SK-N-SH treated with all-trans-retinoic acid at 6 μM for 48 hours (cell line): Measurements from ENCODE around the gene TARBP1.

ENCODE experiments used
- BACH2 ChIP-seq: fragments of 250-450 bp; sonication (Bioruptor Pico); IDR thresholded peaks from 2 replicates; pipeline ENCODE4 v1.9.0; 2021; ENCODE audit warnings: mild to moderate bottlenecking, borderline replicate concordance
- PPARA ChIP-seq: fragments of 250-450 bp; sonication (Bioruptor Pico); IDR thresholded peaks from 2 replicates; pipeline ENCODE4 v1.5.0; 2020; ENCODE audit warnings: mild to moderate bottlenecking, borderline replicate concordance
- ZFP30 ChIP-seq: fragments of 450-650 bp; formaldehyde crosslinking; IDR thresholded peaks from 2 replicates; pipeline ENCODE4 v1.5.0; 2022; ENCODE audit warnings: mild to moderate bottlenecking, moderate library complexity
- ZNF70 ChIP-seq: fragments of 450-650 bp; formaldehyde crosslinking; IDR thresholded peaks from 2 replicates; pipeline ENCODE4 v1.5.0; 2020; ENCODE audit warnings: mild to moderate bottlenecking, moderate library complexity
- ZNF8 ChIP-seq: fragments of 450-650 bp; formaldehyde crosslinking; IDR thresholded peaks from 2 replicates; pipeline ENCODE4 v1.5.0; 2020; ENCODE audit warnings: mild to moderate bottlenecking, moderate library complexity
- TF ChIP-seq, protein P1 (sequence below): fragments of 250-450 bp; sonication (Bioruptor Pico); IDR thresholded peaks from 2 replicates; pipeline ENCODE4 v1.8.0; 2020; ENCODE audit warnings: mild to moderate bottlenecking, moderate library complexity, borderline replicate concordance
- TF ChIP-seq, protein P2 (sequence below): fragments of 250-450 bp; sonication (Bioruptor Pico); IDR thresholded peaks from 2 replicates; pipeline ENCODE4 v1.5.0; 2020; ENCODE audit warnings: mild to moderate bottlenecking, moderate library complexity

- TF ChIP-seq PPARA (CRISPR knock-in tag) (no peak), ZNF70 (CRISPR knock-in tag) (no peak), ZNF8 (CRISPR knock-in tag) (no peak), ZFP30 (no peak), BACH2 (no peak)
- TF ChIP-seq, protein P1, sequence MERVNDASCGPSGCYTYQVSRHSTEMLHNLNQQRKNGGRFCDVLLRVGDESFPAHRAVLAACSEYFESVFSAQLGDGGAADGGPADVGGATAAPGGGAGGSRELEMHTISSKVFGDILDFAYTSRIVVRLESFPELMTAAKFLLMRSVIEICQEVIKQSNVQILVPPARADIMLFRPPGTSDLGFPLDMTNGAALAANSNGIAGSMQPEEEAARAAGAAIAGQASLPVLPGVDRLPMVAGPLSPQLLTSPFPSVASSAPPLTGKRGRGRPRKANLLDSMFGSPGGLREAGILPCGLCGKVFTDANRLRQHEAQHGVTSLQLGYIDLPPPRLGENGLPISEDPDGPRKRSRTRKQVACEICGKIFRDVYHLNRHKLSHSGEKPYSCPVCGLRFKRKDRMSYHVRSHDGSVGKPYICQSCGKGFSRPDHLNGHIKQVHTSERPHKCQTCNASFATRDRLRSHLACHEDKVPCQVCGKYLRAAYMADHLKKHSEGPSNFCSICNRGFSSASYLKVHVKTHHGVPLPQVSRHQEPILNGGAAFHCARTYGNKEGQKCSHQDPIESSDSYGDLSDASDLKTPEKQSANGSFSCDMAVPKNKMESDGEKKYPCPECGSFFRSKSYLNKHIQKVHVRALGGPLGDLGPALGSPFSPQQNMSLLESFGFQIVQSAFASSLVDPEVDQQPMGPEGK (CRISPR knock-in tag) = no peak
- TF ChIP-seq, protein P2, sequence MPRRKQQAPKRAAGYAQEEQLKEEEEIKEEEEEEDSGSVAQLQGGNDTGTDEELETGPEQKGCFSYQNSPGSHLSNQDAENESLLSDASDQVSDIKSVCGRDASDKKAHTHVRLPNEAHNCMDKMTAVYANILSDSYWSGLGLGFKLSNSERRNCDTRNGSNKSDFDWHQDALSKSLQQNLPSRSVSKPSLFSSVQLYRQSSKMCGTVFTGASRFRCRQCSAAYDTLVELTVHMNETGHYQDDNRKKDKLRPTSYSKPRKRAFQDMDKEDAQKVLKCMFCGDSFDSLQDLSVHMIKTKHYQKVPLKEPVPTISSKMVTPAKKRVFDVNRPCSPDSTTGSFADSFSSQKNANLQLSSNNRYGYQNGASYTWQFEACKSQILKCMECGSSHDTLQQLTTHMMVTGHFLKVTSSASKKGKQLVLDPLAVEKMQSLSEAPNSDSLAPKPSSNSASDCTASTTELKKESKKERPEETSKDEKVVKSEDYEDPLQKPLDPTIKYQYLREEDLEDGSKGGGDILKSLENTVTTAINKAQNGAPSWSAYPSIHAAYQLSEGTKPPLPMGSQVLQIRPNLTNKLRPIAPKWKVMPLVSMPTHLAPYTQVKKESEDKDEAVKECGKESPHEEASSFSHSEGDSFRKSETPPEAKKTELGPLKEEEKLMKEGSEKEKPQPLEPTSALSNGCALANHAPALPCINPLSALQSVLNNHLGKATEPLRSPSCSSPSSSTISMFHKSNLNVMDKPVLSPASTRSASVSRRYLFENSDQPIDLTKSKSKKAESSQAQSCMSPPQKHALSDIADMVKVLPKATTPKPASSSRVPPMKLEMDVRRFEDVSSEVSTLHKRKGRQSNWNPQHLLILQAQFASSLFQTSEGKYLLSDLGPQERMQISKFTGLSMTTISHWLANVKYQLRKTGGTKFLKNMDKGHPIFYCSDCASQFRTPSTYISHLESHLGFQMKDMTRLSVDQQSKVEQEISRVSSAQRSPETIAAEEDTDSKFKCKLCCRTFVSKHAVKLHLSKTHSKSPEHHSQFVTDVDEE (CRISPR knock-in tag) = no peak
Measured at GRCh38 chr1:234481771-234482170, 2.8 kb upstream of the TARBP1 start.
